ENCODE measurements around the gene ABLIM1.

GRCh38 chr10:114448897-114449296 is 209.2 kb downstream of the ABLIM1 start:
- no peak for TF ChIP-seq POLR2AphosphoS5 (IDR thresholded peaks at IDR 0.05)
- TF ChIP-seq CTCF (IDR thresholded peaks at IDR 0.05), result no peak

Data from esophagus muscularis mucosa (tissue), 3 donors.